Lung (tissue), 12 donors: Measurements from ENCODE around the gene SLC6A17. TPM values are rescaled to one million over a fixed set of nuclear protein-coding genes. Genes with fewer than 3 reads are reported as not detected.

ENCODE experiments used
- ATAC-seq: fragments of 200-7000 bp; cut with Tn5 transposase; one replicate; pipeline ENCODE4 v1.9.1; 2020; ENCODE audit warnings: moderate number of reproducible peaks; ENCODE audit not compliant: insufficient read depth, low FRiP score
- DNase-seq, 3 donors: peaks; one replicate each; pipeline ENCODE4 v3.0.0-alpha.2; 2013 to 2017
- H3K27ac ChIP-seq, 2 donors: one replicate each; pipeline ENCODE4 v1.5.1; 2013; ENCODE audit warnings: mild to moderate bottlenecking in 2 of 2, moderate library complexity in 2 of 2, control low read depth in 1 of 2, inconsistent platforms in 1 of 2, low read depth in 1 of 2, low read length in 1 of 2
- H3K27me3 ChIP-seq, 3 donors: one replicate each; pipeline ENCODE4 v1.5.1; 2013; ENCODE audit warnings: low read length in 2 of 3; ENCODE audit not compliant: control insufficient read depth in 3 of 3, insufficient read depth in 3 of 3
- H3K36me3 ChIP-seq, 4 donors: one replicate each; pipeline ENCODE4 v1.5.1; 2013; ENCODE audit warnings: low read length in 4 of 4, mild to moderate bottlenecking in 1 of 4, moderate library complexity in 1 of 4; ENCODE audit not compliant: control insufficient read depth in 4 of 4, insufficient read depth in 4 of 4
- H3K4me1 ChIP-seq, 5 donors: one replicate each; pipeline ENCODE4 v1.5.1; 2013; ENCODE audit warnings: low read length in 5 of 5, mild to moderate bottlenecking in 2 of 5, moderate library complexity in 1 of 5; ENCODE audit not compliant: control insufficient read depth in 5 of 5, insufficient read depth in 5 of 5
- H3K4me3 ChIP-seq: one replicate; pipeline ENCODE4 v1.5.1; 2013; ENCODE audit warnings: mild to moderate bottlenecking, control low read depth, moderate library complexity
- H3K9ac ChIP-seq, 2 donors: one replicate each; pipeline ENCODE4 v1.5.1; 2013; ENCODE audit warnings: low read length in 2 of 2, control low read depth in 1 of 2; ENCODE audit not compliant: insufficient read depth in 1 of 2
- H3K9me3 ChIP-seq, 4 donors: one replicate each; pipeline ENCODE4 v1.5.1; 2013; ENCODE audit warnings: low read length in 3 of 4, mild to moderate bottlenecking in 1 of 4, moderate library complexity in 1 of 4; ENCODE audit not compliant: control insufficient read depth in 4 of 4, insufficient read depth in 3 of 4
- WGBS, 2 donors: extraction: QIAGEN DNeasy Blood & Tissue Kit; methylation state at CpG; one replicate each; pipeline ENCODE4 v1.1.7; 2013; 5-methylcytosine and 5-hydroxymethylcytosine counted together
- polyA plus RNA-seq, 2 donors: library from polyadenylated mRNA; stranded (reverse); fragments of 200-250 nt; gene quantifications; one replicate each; pipeline ENCODE4 v1.2.1, GENCODE V29; 2013
- total RNA-seq, 2 donors: library from RNA; depleted of rRNA in 1 of 2; stranded (reverse); fragments of >200 nt in 1 of 2; gene quantifications; one replicate each; pipeline ENCODE4 v1.2.1, GENCODE V29; 2014 to 2021
- TF ChIP-seq, protein P1 (sequence below): IDR thresholded peaks from 2 replicates; pipeline ENCODE4 v1.5.1; 2012; ENCODE audit warnings: mild to moderate bottlenecking; ENCODE audit errors: control extremely low read depth, extremely low read depth
- donor health status: control.
- donor health status: control.
- donor health status: Bipolar disorder and iron deficiency.
- donor health status: healthy.
- donor health status: DM: yes; HTN: yes; CAD: no.

The SLC6A17 gene
- total and polyA plus RNA-seq, 4 donors: 0.02 to 0.09 (median 0.03) TPM

DNA sequence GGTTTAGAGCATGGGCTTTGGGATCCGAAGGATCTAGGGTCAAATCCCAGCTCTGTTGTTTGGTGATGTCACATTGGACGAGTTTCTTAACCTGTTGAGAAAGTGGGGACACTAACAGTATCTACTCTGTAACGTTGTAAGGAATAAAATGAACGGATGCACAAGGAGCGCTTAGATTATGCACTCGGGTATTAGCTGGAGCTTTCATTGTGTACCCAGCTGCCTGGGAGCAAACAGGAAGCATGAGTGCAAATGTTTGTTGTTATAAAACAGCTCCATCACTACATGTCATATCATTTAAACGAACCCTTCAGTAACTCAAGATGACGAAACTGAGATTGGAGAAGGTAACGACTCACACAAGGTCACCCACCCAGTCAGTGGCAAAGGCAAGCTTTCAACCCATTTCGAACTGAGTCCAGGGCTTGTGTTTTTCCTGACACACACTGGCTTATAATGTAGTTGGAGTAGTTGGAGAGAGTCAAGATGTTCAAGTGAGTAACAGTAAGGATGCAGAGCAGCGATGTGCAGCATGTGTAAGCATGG lies 16.2 kb upstream of the SLC6A17 start:
- peaks cover 0 to 4% (median 0%) of the 10 kb centered on the region in 4 donors for H3K9me3 ChIP-seq
- H3K4me1 ChIP-seq: peaks cover 0 to 6% (median 0%) of the 10 kb centered on the region in 5 donors
- H3K27ac ChIP-seq: no peak overlapping the region
- DNase-seq (no peak), ATAC-seq (no peak)
- H3K4me3 ChIP-seq: no peak overlapping the region
- TF ChIP-seq, protein P1, sequence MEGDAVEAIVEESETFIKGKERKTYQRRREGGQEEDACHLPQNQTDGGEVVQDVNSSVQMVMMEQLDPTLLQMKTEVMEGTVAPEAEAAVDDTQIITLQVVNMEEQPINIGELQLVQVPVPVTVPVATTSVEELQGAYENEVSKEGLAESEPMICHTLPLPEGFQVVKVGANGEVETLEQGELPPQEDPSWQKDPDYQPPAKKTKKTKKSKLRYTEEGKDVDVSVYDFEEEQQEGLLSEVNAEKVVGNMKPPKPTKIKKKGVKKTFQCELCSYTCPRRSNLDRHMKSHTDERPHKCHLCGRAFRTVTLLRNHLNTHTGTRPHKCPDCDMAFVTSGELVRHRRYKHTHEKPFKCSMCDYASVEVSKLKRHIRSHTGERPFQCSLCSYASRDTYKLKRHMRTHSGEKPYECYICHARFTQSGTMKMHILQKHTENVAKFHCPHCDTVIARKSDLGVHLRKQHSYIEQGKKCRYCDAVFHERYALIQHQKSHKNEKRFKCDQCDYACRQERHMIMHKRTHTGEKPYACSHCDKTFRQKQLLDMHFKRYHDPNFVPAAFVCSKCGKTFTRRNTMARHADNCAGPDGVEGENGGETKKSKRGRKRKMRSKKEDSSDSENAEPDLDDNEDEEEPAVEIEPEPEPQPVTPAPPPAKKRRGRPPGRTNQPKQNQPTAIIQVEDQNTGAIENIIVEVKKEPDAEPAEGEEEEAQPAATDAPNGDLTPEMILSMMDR: no peak
- H3K36me3 ChIP-seq: no peaks in the 10 kb centered on the region
- no peak overlapping the region for H3K9ac ChIP-seq
- WGBS, 2 donors: 63 to 71% methylated on average over 11 of the region's 11 CpGs
- peaks cover 0 to 48% (median 20%) of the 10 kb centered on the region in 3 donors for H3K27me3 ChIP-seq

DNA sequence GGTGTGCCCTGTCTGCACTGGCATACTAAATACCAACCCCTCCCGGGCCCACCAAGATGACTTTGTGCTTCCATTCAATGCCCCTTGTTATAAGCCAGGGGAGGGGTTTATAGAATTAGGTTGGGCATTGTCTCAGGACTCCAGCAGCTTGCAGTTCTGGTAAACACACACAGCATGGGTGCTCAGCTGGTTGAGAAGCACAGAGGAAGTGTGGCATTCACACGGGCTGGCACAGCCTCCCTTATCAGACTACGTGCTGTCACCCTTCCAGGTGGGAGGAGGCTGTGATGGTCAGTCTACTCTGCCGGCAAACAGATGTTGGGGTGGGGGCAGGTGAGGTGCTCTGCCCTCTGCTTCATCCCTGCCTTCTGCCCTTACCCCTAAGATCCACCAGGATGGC lies 15.0 kb upstream of the SLC6A17 start:
- peaks cover 0 to 37% (median 18%) of the 10 kb centered on the region in 3 donors for H3K27me3 ChIP-seq
- H3K4me3 ChIP-seq: no peak overlapping the region
- H3K9me3 ChIP-seq: peaks cover 0 to 4% (median 0%) of the 10 kb centered on the region in 4 donors
- TF ChIP-seq, protein P1: no peak
- DNase-seq (no peak), ATAC-seq (no peak)
- H3K36me3 ChIP-seq: no peaks in the 10 kb centered on the region
- H3K4me1 ChIP-seq: peaks cover 0 to 1% (median 0%) of the 10 kb centered on the region in 5 donors
- no peak overlapping the region for H3K9ac ChIP-seq
- 47 to 57% methylated on average over 4 of the region's 4 CpGs for WGBS, 2 donors
- H3K27ac ChIP-seq: no peak overlapping the region

DNA sequence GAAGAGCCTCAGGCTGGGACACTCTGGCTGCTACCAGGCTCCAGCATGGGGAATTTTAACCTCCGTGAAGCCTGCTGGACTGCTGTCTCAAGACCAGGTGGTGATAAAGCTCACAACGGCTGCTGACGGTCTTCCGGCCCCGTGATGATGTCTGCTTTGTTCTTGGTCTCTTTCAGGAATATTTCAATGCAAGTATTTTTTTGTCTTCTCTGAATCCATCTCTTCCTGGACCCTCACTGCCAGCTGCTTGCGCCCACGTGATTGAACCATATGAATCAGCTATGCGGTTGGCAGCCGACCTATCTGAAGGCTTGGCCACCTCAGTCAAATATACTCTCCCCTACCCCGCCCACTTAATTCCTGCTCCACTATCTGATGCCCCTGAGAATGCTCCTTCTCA lies 14.6 kb upstream of the SLC6A17 start:
- no peak overlapping the region for H3K9ac ChIP-seq
- H3K36me3 ChIP-seq: no peaks in the 10 kb centered on the region
- TF ChIP-seq, protein P1: no peak
- whole genome bisulfite sequencing, 2 donors: 79 to 87% methylated on average over 10 of the region's 10 CpGs
- H3K4me3 ChIP-seq: no peak overlapping the region
- no peaks in the 10 kb centered on the region for H3K4me1 ChIP-seq
- peaks cover 0 to 33% (median 18%) of the 10 kb centered on the region in 3 donors for H3K27me3 ChIP-seq
- no peak for DNase-seq
- peaks cover 0 to 4% (median 0%) of the 10 kb centered on the region in 4 donors for H3K9me3 ChIP-seq
- ATAC-seq: no peak
- H3K27ac ChIP-seq: no peak overlapping the region

DNA sequence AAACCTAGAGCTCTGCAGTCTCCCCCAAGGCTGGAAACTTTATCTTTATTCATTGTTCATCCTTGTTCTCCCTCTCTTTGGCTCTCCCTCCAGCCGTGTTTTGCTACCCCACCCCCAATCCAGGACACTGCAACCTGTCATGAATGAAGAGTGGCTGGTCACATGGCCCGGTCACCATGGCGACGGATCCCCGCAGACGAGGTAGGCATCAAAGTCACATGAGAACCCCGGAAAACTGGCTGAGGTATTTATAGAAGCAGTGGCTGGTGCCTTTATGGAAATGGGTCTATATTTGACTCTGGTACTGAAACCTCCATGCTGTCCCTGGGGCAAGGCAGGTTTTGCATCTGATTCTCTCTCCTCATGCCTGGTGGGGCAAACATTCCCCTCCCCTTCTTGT lies 13.4 kb upstream of the SLC6A17 start:
- ATAC-seq (no peak), DNase-seq (peak in 1 of 3 donors; percentile 6)
- TF ChIP-seq, protein P1: no peak
- Histone ChIP-seq H3K27me3 (peaks cover 0 to 28% (median 9%) of the 10 kb centered on the region in 3 donors), H3K9ac (no peak overlapping the region), H3K9me3 (peaks cover 0 to 2% (median 0%) of the 10 kb centered on the region in 4 donors), H3K27ac (no peak overlapping the region), H3K4me3 (no peak overlapping the region), H3K36me3 (no peaks in the 10 kb centered on the region), H3K4me1 (no peaks in the 10 kb centered on the region)
- WGBS, 2 donors: 2% methylated on average over 7 of the region's 7 CpGs
